Measurements from ENCODE around the gene FAM200B. TPM values are rescaled to one million over a fixed set of nuclear protein-coding genes. Genes with fewer than 3 reads are reported as not detected.

Gene FAM200B
- total and polyA plus RNA-seq, 2 of the 4 experiments (the other 2 are of a cell fraction) = 16.7 to 18.5 TPM

DNA sequence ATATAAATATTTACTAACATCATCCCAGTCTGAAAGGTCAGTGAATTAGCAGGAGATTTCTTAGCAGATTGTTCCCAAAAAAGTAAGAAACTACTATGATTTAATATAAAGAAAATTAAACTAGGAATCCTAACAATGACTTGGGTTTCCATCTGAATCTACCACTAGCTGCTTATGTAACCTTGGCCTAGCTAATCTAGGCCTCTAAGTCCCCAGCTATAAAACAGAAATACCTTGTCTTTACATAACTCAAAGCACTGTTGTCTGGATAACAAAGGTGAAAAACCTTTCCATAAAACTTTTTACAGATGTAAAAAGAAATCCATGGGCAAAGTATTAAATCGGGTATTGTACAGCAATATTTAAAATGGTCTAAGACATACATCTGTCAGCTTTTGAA lies 29.4 kb upstream of the FAM200B start:
- Histone ChIP-seq H2BK15ac (ENCODE audit: low read depth, low read length) (no peak overlapping the region), H2AK9ac (replicated peaks; ENCODE audit: low read depth, low read length, poor library complexity) (no peak overlapping the region), H3K27ac (ENCODE audit: insufficient read depth, low read length) (no peak overlapping the region), H2BK20ac (ENCODE audit: low read depth, low read length) (no peak overlapping the region), H3K79me1 (ENCODE audit: low read depth in 1 of 2, low read length in 2 of 2) (peaks cover 7 to 35% of the 10 kb centered on the region in 2 experiments), H3K4me1 (ENCODE audit: control insufficient read depth, insufficient read depth, low read length) (peaks cover 6% of the 10 kb centered on the region), H4K20me1 (ENCODE audit: insufficient read depth, low read length) (peaks cover 30% of the 10 kb centered on the region; the same call in 1 of the 2 replicates), H3K18ac (ENCODE audit: low read depth, low read length) (no peak overlapping the region), H3K9me1 (ENCODE audit: insufficient read depth, low read length) (no peaks in the 10 kb centered on the region), H4K5ac (ENCODE audit: low read depth, low read length) (no peak overlapping the region), H2BK5ac (ENCODE audit: low read depth, low read length, poor library complexity, severe bottlenecking) (peak overlapping the region; percentile 38), H3K9ac (ENCODE audit: low read depth, low read length) (no peak overlapping the region; the same call in 1 of the 2 replicates), H2AK5ac (ENCODE audit: low read depth, low read length) (no peak overlapping the region), H3K56ac (ENCODE audit: extremely low read depth, insufficient read depth, low read length) (no peak overlapping the region; the same call in 1 of the 2 replicates), H2BK120ac (ENCODE audit: low read depth, low read length) (no peak overlapping the region), H4K8ac (ENCODE audit: low read depth in 2 of 2, low read length in 2 of 2) (no peak overlapping the region), H3K9me3 (ENCODE audit: control insufficient read depth, insufficient read depth, low read length) (no peaks in the 10 kb centered on the region), H3K4me2 (ENCODE audit: low read depth, low read length) (peak overlapping the region; percentile 52; the same call in 1 of the 2 replicates), H3K4me3 (ENCODE audit: insufficient read depth, low read depth, low read length) (no peak overlapping the region), H3K4ac (ENCODE audit: low read depth, low read length) (no peak overlapping the region), H4K91ac (ENCODE audit: insufficient read depth, low read depth, low read length) (no peak overlapping the region), H3K36me3 (ENCODE audit: control insufficient read depth, insufficient read depth, low read length) (no peaks in the 10 kb centered on the region), H2AFZ (replicated peaks; ENCODE audit: low read length, poor library complexity) (no peak overlapping the region), H3K14ac (replicated peaks; ENCODE audit: low read depth, low read length) (no peak overlapping the region), H3K23ac (ENCODE audit: low read depth, low read length) (no peak overlapping the region), H3K27me3 (ENCODE audit: control insufficient read depth, insufficient read depth, low read length) (no peaks in the 10 kb centered on the region)
- TF ChIP-seq, protein P1, sequence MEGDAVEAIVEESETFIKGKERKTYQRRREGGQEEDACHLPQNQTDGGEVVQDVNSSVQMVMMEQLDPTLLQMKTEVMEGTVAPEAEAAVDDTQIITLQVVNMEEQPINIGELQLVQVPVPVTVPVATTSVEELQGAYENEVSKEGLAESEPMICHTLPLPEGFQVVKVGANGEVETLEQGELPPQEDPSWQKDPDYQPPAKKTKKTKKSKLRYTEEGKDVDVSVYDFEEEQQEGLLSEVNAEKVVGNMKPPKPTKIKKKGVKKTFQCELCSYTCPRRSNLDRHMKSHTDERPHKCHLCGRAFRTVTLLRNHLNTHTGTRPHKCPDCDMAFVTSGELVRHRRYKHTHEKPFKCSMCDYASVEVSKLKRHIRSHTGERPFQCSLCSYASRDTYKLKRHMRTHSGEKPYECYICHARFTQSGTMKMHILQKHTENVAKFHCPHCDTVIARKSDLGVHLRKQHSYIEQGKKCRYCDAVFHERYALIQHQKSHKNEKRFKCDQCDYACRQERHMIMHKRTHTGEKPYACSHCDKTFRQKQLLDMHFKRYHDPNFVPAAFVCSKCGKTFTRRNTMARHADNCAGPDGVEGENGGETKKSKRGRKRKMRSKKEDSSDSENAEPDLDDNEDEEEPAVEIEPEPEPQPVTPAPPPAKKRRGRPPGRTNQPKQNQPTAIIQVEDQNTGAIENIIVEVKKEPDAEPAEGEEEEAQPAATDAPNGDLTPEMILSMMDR (conservative IDR thresholded peaks at IDR 0.05; ENCODE audit: low read depth, low read length) = no peak
- TF ChIP-seq, protein P2, sequence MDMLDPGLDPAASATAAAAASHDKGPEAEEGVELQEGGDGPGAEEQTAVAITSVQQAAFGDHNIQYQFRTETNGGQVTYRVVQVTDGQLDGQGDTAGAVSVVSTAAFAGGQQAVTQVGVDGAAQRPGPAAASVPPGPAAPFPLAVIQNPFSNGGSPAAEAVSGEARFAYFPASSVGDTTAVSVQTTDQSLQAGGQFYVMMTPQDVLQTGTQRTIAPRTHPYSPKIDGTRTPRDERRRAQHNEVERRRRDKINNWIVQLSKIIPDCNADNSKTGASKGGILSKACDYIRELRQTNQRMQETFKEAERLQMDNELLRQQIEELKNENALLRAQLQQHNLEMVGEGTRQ (IDR thresholded peaks at IDR 0.05; ENCODE audit: low read depth, low read length) = no peak
- TF ChIP-seq, protein P3, sequence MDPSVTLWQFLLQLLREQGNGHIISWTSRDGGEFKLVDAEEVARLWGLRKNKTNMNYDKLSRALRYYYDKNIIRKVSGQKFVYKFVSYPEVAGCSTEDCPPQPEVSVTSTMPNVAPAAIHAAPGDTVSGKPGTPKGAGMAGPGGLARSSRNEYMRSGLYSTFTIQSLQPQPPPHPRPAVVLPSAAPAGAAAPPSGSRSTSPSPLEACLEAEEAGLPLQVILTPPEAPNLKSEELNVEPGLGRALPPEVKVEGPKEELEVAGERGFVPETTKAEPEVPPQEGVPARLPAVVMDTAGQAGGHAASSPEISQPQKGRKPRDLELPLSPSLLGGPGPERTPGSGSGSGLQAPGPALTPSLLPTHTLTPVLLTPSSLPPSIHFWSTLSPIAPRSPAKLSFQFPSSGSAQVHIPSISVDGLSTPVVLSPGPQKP (IDR thresholded peaks at IDR 0.05; ENCODE audit: borderline replicate concordance, low read depth, low read length) = no peak
- TF ChIP-seq RAD21 (IDR thresholded peaks at IDR 0.05; ENCODE audit: low read length) = no peak
- no peak for TF ChIP-seq POLR2A (IDR thresholded peaks at IDR 0.05; ENCODE audit: low read depth, low read length)
- no peak for TF ChIP-seq MAFK (IDR thresholded peaks at IDR 0.05; ENCODE audit: low read depth, low read length)
- TF ChIP-seq RCOR1 (IDR thresholded peaks at IDR 0.05; ENCODE audit: insufficient replicate concordance, low read length) = no peak
- no peak for TF ChIP-seq RFX5 (IDR thresholded peaks at IDR 0.05; ENCODE audit: low read depth, low read length)
- no peak for TF ChIP-seq CHD1 (IDR thresholded peaks at IDR 0.05; ENCODE audit: low read depth, low read length)
- WGBS, 2 experiments (ENCODE audit: extremely low coverage in 2 of 2, insufficient read length in 1 of 2) = no CpG with 5 or more reads among the region's 1 CpG
- ATAC-seq (ENCODE audit: low read depth) (no peak), DNase-seq (peak; percentile 13)
- dilution Hi-C loops (cut with HindIII; ENCODE audit: low sequenced_read_pairs, unreplicated experiment) (no loop called here), intact Hi-C loops (cut with micrococcal nuclease) (loop anchor here (5.0 kb wide), 2 partner anchors 75 to 415 kb away; no protein-coding TSS in a partner anchor), in situ Hi-C loops (cut with MboI; ENCODE audit: low sequenced_read_pairs) (no loop called here)
- POLR2A ChIA-PET (ENCODE audit: unreplicated experiment) = no interaction called here
- CTCF ChIA-PET = interaction anchor here (1.6 kb wide), 1 partner anchor 10 kb away, joined by 3 read pairs; no protein-coding TSS in a partner anchor
- BruUV-seq (replicated peaks) = no TSS peak

Data from IMR-90 (cell line).